ENCODE results near the gene TRIM33. TPM values are rescaled to one million over a fixed set of nuclear protein-coding genes. Genes with fewer than 3 reads are reported as not detected.

The TRIM33 gene
- total RNA-seq, 1 donor from 2014 or later = 24.0 TPM

- no peak overlapping the region for H3K27ac Mint-ChIP-seq (ENCODE audit: unreplicated experiment)
- H3K4me3 Mint-ChIP-seq (ENCODE audit: unreplicated experiment) = no peak overlapping the region
- H3K9me3 Mint-ChIP-seq (ENCODE audit: low read depth) = peaks cover 8% of the 10 kb centered on the region
- H3K4me1 Mint-ChIP-seq (ENCODE audit: low read depth) = peaks cover 14% of the 10 kb centered on the region
- no peak for TF ChIP-seq CTCF (IDR thresholded peaks at IDR 0.05)
- H3K36me3 Mint-ChIP-seq (ENCODE audit: low read depth) = peaks cover 5% of the 10 kb centered on the region
- DNase-seq (ENCODE audit: low spot score) = no peak
- no peaks in the 10 kb centered on the region for H3K27me3 Mint-ChIP-seq (ENCODE audit: low read depth)
These were observed 14.9 kb downstream of the TRIM33 start for GRCh38 chr1:114496089-114496488.

- Mint-ChIP-seq H3K27me3 (ENCODE audit: low read depth) (no peaks in the 10 kb centered on the region), H3K4me3 (ENCODE audit: unreplicated experiment) (no peak overlapping the region), H3K36me3 (ENCODE audit: low read depth) (peaks cover 5% of the 10 kb centered on the region), H3K4me1 (ENCODE audit: low read depth) (peaks cover 16% of the 10 kb centered on the region), H3K9me3 (ENCODE audit: low read depth) (peaks cover 8% of the 10 kb centered on the region), H3K27ac (ENCODE audit: unreplicated experiment) (peak overlapping the region; percentile 32)
- TF ChIP-seq CTCF (IDR thresholded peaks at IDR 0.05) = no peak
- no peak for DNase-seq (ENCODE audit: low spot score)
These were observed 15.5 kb downstream of the TRIM33 start for GRCh38 chr1:114495486-114495885.

- H3K4me3 Mint-ChIP-seq (ENCODE audit: unreplicated experiment) = no peak overlapping the region
- peaks cover 26% of the 10 kb centered on the region for H3K4me1 Mint-ChIP-seq (ENCODE audit: low read depth)
- H3K27me3 Mint-ChIP-seq (ENCODE audit: low read depth) = no peaks in the 10 kb centered on the region
- H3K27ac Mint-ChIP-seq (ENCODE audit: unreplicated experiment) = no peak overlapping the region
- peaks cover 3% of the 10 kb centered on the region for H3K36me3 Mint-ChIP-seq (ENCODE audit: low read depth)
- TF ChIP-seq CTCF (IDR thresholded peaks at IDR 0.05) = no peak
- no peak for DNase-seq (ENCODE audit: low spot score)
- peaks cover 8% of the 10 kb centered on the region for H3K9me3 Mint-ChIP-seq (ENCODE audit: low read depth)
These were observed 18.0 kb downstream of the TRIM33 start for GRCh38 chr1:114492978-114493377.

- DNase-seq (ENCODE audit: low spot score) = no peak
- H3K27ac Mint-ChIP-seq (ENCODE audit: unreplicated experiment) = peak overlapping the region; percentile 20
These were observed 20.7 kb downstream of the TRIM33 start for GRCh38 chr1:114490274-114490693.

GRCh38 chr1:114488739-114489138 lies 22.3 kb downstream of the TRIM33 start:
- no peak overlapping the region for H3K27ac Mint-ChIP-seq (ENCODE audit: unreplicated experiment)

More at GRCh38 chr1:114490274-114490693, 20.7 kb downstream of the TRIM33 start:
- peaks cover 3% of the 10 kb centered on the region for H3K36me3 Mint-ChIP-seq (ENCODE audit: low read depth)
- H3K4me1 Mint-ChIP-seq (ENCODE audit: low read depth) = peaks cover 16% of the 10 kb centered on the region
- no peak overlapping the region for H3K4me3 Mint-ChIP-seq (ENCODE audit: unreplicated experiment)
- no peak for TF ChIP-seq CTCF (IDR thresholded peaks at IDR 0.05)
- no peaks in the 10 kb centered on the region for H3K27me3 Mint-ChIP-seq (ENCODE audit: low read depth)
- peaks cover 8% of the 10 kb centered on the region for H3K9me3 Mint-ChIP-seq (ENCODE audit: low read depth)

More at GRCh38 chr1:114488739-114489138, 22.3 kb downstream of the TRIM33 start:
- Mint-ChIP-seq H3K9me3 (ENCODE audit: low read depth) (peaks cover 8% of the 10 kb centered on the region), H3K27me3 (ENCODE audit: low read depth) (no peaks in the 10 kb centered on the region), H3K4me1 (ENCODE audit: low read depth) (peaks cover 16% of the 10 kb centered on the region), H3K36me3 (ENCODE audit: low read depth) (peaks cover 3% of the 10 kb centered on the region), H3K4me3 (ENCODE audit: unreplicated experiment) (no peak overlapping the region)
- DNase-seq (ENCODE audit: low spot score) = no peak
- TF ChIP-seq CTCF (IDR thresholded peaks at IDR 0.05) = no peak
